GM06990 (cell line): Measurements from ENCODE around the gene IRX4.

Experiments
- DNase-seq: peaks from one replicate; pipeline ENCODE4 v3.0.0-alpha.2; 2011; ENCODE audit not compliant: insufficient read length; ENCODE audit errors: extremely low read depth
- H3K27me3 ChIP-seq: replicated peaks from 2 replicates; pipeline ENCODE4 v1.6.0; 2011; ENCODE audit warnings: low read length; ENCODE audit not compliant: control insufficient read depth, insufficient read depth
- H3K36me3 ChIP-seq: 2 replicates; pipeline ENCODE4 v1.5.1; 2011; ENCODE audit warnings: low read length; ENCODE audit not compliant: control insufficient read depth, insufficient read depth
- H3K4me3 ChIP-seq: replicated peaks from 2 replicates; pipeline ENCODE4 v1.5.1; 2011; ENCODE audit warnings: low read depth, mild to moderate bottlenecking, control low read depth, low read length
- CTCF ChIP-seq: IDR thresholded peaks from 2 replicates; pipeline ENCODE4 v1.5.1; 2011; ENCODE audit warnings: low read length, control low read depth, mild to moderate bottlenecking, inconsistent platforms; ENCODE audit not compliant: insufficient read depth, poor library complexity, severe bottlenecking

IRX4 gene

GRCh38 chr5:1875843-1876659 lies 6.7 kb downstream of the IRX4 start:
- DNase-seq = no peak
- Histone ChIP-seq H3K27me3 (no peaks in the 10 kb centered on the region; the same call in none of the 2 replicates), H3K4me3 (no peak overlapping the region)

GRCh38 chr5:1875281-1875842 lies 7.4 kb downstream of the IRX4 start:
- no peaks in the 10 kb centered on the region; the same call in none of the 2 replicates for H3K27me3 ChIP-seq
- H3K4me3 ChIP-seq = no peak overlapping the region
- no peak for DNase-seq
- no peak for TF ChIP-seq CTCF
- no peaks in the 10 kb centered on the region for H3K36me3 ChIP-seq

More at GRCh38 chr5:1875843-1876659, 6.7 kb downstream of the IRX4 start:
- no peak for TF ChIP-seq CTCF
- H3K36me3 ChIP-seq = no peaks in the 10 kb centered on the region

GRCh38 chr5:1874771-1875220 lies 7.9 kb downstream of the IRX4 start:
- Histone ChIP-seq H3K27me3 (no peaks in the 10 kb centered on the region; the same call in none of the 2 replicates), H3K36me3 (no peaks in the 10 kb centered on the region), H3K4me3 (no peak overlapping the region)
- no peak for DNase-seq
- TF ChIP-seq CTCF = no peak

DNA sequence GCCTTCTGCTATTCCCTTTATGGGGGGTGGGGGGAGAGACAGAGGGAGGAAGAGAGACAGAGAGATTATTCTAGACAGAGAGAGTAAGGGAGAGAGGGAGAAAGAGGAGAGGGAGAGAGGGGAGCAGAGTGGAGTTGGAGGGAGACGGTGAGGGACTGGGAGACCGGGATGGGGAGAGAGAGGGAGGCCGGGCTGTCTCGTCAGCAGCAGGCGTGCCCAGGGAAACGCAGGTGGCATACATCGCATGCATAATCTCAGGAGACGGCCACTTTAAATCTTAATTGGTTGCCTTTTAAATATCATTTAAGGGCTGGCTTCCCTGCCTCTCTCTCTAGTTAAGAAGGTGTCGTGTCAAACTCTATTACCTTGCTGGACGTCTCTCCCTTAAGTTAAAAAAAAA lies 8.4 kb downstream of the IRX4 start:
- H3K27me3 ChIP-seq = no peaks in the 10 kb centered on the region; the same call in none of the 2 replicates
- DNase-seq = no peak
- no peaks in the 10 kb centered on the region for H3K36me3 ChIP-seq
- TF ChIP-seq CTCF = no peak
- H3K4me3 ChIP-seq = no peak overlapping the region

DNA sequence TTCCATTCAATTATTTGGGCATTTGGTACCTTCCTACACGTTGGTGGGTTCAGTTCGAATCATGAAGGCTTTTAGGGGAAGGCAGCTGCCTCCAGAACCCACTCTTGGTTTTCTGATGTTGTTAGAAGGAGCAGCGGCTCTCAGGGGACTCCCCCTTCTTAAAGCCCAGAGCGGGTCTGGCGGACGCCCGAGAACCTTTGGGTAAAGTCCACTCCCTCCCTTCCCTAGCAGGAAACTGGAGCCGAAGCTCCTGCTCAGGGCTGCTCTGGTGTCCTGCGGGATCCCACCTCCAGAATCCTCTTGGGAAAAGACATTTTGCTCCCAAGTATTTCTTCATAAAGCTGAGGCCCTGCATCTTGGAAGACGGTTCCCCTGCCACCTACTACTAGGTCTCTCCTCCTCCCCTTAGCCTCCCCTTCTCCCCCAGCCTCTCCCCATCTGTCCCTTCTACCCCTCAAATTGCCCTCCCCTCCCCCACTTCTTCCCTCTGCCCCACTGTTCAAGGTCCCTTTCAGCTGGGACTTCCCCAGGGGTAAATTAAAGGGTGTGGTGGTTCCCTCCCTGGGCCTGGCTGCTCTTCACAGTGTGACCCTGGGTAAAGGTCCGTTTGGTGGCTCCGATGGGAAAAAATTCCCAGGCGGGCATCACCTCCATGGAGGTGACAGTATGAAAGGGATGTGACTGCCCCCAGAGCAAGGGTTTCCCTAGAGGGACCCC lies 9.3 kb downstream of the IRX4 start:
- H3K27me3 ChIP-seq = no peaks in the 10 kb centered on the region; the same call in none of the 2 replicates
- DNase-seq = no peak

More for the DNA sequence above, 9.3 kb downstream of the IRX4 start:
- no peak overlapping the region for H3K4me3 ChIP-seq
- no peak for TF ChIP-seq CTCF
- H3K36me3 ChIP-seq = no peaks in the 10 kb centered on the region
